B cell (primary cell): Measurements from ENCODE around the gene SUSD2.

ENCODE experiments used
- CTCF ChIP-seq: fragments of 200-600 bp; IDR thresholded peaks from one replicate; pipeline ENCODE4 v1.8.0; 2022; ENCODE audit warnings: antibody characterized with exemption, mild to moderate bottlenecking
- EZH2 ChIP-seq: IDR thresholded peaks from 2 replicates; pipeline ENCODE4 v1.6.1; 2012; ENCODE audit warnings: borderline replicate concordance, low read depth, mild to moderate bottlenecking, moderate library complexity, low read length; ENCODE audit not compliant: insufficient read depth, poor library complexity, severe bottlenecking

- TF ChIP-seq EZH2 (no peak), CTCF (no peak)
These were observed 2.9 kb downstream of the SUSD2 start for GRCh38 chr22:24184057-24184798.
